Esophagus squamous epithelium (tissue), 5 donors: Measurements from ENCODE around the gene AZIN2. TPM values are rescaled to one million over a fixed set of nuclear protein-coding genes. Genes with fewer than 3 reads are reported as not detected.

Experiments used
- DNase-seq: peaks from one replicate; lab custom pipeline; 2025; lab: John Stamatoyannopoulos, UW
- H3K27ac ChIP-seq, 4 donors: fragments of 200-600 bp; sonication (generic); one replicate each; pipeline ENCODE4 v1.5.1; 2016 to 2019; ENCODE audit warnings: mild to moderate bottlenecking in 1 of 4
- H3K27me3 ChIP-seq, 4 donors: fragments of 200-600 bp; sonication (generic); 1 replicate in 3 of 4; 2 replicates in 1 of 4; pipeline versions ENCODE4 v1.5.1 to v1.6.0; 2017 to 2021; ENCODE audit warnings: antibody characterized with exemption in 1 of 4
- H3K36me3 ChIP-seq, 3 donors: fragments of 200-600 bp; sonication (generic); one replicate each; pipeline ENCODE4 v1.5.1; 2016 to 2019
- H3K4me1 ChIP-seq, 3 donors: fragments of 200-600 bp; sonication (generic); one replicate each; pipeline ENCODE4 v1.5.1; 2017 to 2019
- H3K4me3 ChIP-seq, 4 donors: fragments of 200-600 bp; sonication (generic); 1 replicate in 3 of 4; 2 replicates in 1 of 4; pipeline ENCODE4 v1.5.1; 2016 to 2019; ENCODE audit warnings: mild to moderate bottlenecking in 2 of 4, moderate library complexity in 1 of 4
- H3K9me3 ChIP-seq, 3 donors: fragments of 200-600 bp; sonication (generic); one replicate each; pipeline ENCODE4 v1.5.1; 2016 to 2019
- POLR2A ChIP-seq, 4 donors: fragments of 450-650 bp; IDR thresholded peaks; one replicate each; pipeline ENCODE4 v1.6.1; 2017; ENCODE audit warnings: antibody characterized with exemption in 4 of 4, mild to moderate bottlenecking in 4 of 4, moderate library complexity in 3 of 4
- WGBS, 2 donors: methylation state at CpG; one replicate each; pipeline ENCODE4 v1.1.5; 2018; 5-methylcytosine and 5-hydroxymethylcytosine counted together
- intact Hi-C: fragments of 100-400 bp; cut with DNase I; formaldehyde crosslinking; loops from one replicate; pipeline ENCODE4 v1.15.0; 2022
- total RNA-seq, 4 donors: library from RNA; depleted of rRNA; stranded (reverse); fragments of >200 nt; gene quantifications; one replicate each; pipeline ENCODE4 v1.1.0, GENCODE V29; 2016
- TF ChIP-seq, protein P1 (sequence below), 6 experiments: fragments of 450-650 bp in 4 of 6; fragments of 200-600 bp in 2 of 6; sonication (generic) in 2 of 6; IDR thresholded peaks; one replicate each; pipeline ENCODE4 v1.5.1; 2016 to 2019; ENCODE audit warnings: antibody characterized with exemption in 6 of 6, mild to moderate bottlenecking in 4 of 6, moderate library complexity in 4 of 6
- donor health status: DM: yes; HTN: yes; CAD: no.

AZIN2 gene
- total RNA-seq, 4 donors from 2014 or later = 0.27 to 1.5 (median 0.61) TPM

GRCh38 chr1:33078030-33078591 is 2.8 kb upstream of the AZIN2 start:
- no peak for DNase-seq
- Histone ChIP-seq H3K9me3 (no peaks in the 10 kb centered on the region), H3K36me3 (no peaks in the 10 kb centered on the region), H3K27ac (no peak overlapping the region), H3K27me3 (peaks cover 0 to 3% (median 0%) of the 10 kb centered on the region in 4 donors), H3K4me3 (no peak overlapping the region), H3K4me1 (peaks cover 12 to 27% (median 17%) of the 10 kb centered on the region in 3 donors)
- WGBS, 2 donors = 25 to 50% methylated on average over 1 of the region's 1 CpG
- intact Hi-C loops = no loop called here
- TF ChIP-seq, protein P1, sequence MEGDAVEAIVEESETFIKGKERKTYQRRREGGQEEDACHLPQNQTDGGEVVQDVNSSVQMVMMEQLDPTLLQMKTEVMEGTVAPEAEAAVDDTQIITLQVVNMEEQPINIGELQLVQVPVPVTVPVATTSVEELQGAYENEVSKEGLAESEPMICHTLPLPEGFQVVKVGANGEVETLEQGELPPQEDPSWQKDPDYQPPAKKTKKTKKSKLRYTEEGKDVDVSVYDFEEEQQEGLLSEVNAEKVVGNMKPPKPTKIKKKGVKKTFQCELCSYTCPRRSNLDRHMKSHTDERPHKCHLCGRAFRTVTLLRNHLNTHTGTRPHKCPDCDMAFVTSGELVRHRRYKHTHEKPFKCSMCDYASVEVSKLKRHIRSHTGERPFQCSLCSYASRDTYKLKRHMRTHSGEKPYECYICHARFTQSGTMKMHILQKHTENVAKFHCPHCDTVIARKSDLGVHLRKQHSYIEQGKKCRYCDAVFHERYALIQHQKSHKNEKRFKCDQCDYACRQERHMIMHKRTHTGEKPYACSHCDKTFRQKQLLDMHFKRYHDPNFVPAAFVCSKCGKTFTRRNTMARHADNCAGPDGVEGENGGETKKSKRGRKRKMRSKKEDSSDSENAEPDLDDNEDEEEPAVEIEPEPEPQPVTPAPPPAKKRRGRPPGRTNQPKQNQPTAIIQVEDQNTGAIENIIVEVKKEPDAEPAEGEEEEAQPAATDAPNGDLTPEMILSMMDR (IDR thresholded peaks at IDR 0.05) = no peak
- TF ChIP-seq POLR2A (IDR thresholded peaks at IDR 0.05) = no peak

DNA sequence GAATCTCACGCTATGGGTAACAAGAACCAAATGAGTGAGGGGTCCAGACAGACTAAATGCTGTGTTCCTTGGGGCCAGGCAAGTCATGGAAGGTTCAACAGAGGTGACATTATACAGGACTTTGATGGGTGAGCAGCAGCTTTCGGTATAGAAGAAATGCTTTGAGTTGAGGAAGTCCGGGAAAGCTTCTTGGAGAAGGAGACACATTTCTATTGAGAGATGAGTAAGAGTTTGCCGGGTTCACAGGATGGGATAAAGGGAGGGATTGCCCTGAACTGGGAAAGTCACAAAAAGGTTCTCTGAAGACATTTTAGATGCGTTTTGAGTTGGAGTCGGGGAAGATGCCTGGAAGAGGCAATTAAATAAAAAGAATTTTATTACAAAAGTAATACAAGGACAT is 580 bp upstream of the AZIN2 start:
- WGBS, 2 donors = 59 to 67% methylated on average over 6 of the region's 6 CpGs
- TF ChIP-seq, protein P1 (IDR thresholded peaks at IDR 0.05) = no peak
- TF ChIP-seq POLR2A (IDR thresholded peaks at IDR 0.05) = no peak
- Histone ChIP-seq H3K9me3 (no peaks in the 10 kb centered on the region), H3K4me1 (peaks cover 12 to 27% (median 17%) of the 10 kb centered on the region in 3 donors), H3K27me3 (peaks cover 0 to 3% (median 0%) of the 10 kb centered on the region in 4 donors), H3K4me3 (peak overlapping the region; percentile 60 to 82 (median 78)), H3K27ac (peak overlapping the region in 2 of 4 donors; percentile 60 to 64), H3K36me3 (no peaks in the 10 kb centered on the region)
- intact Hi-C loops = loop anchor here (10.0 kb wide), 1 partner anchor 156 kb away; no protein-coding TSS in a partner anchor
- DNase-seq = no peak

GRCh38 chr1:33081554-33082305 is 777 bp downstream of the AZIN2 start:
- no peak for DNase-seq
- no peaks in the 10 kb centered on the region for H3K9me3 ChIP-seq
- intact Hi-C loops = loop anchor here (10.0 kb wide), 1 partner anchor 157 kb away; no protein-coding TSS in a partner anchor
- H3K36me3 ChIP-seq = no peaks in the 10 kb centered on the region
- TF ChIP-seq, protein P1 (IDR thresholded peaks at IDR 0.05) = no peak
- TF ChIP-seq POLR2A (IDR thresholded peaks at IDR 0.05) = no peak
- peaks cover 0 to 3% (median 0%) of the 10 kb centered on the region in 4 donors for H3K27me3 ChIP-seq
- peak overlapping the region in 2 of 4 donors; percentile 60 to 64 for H3K27ac ChIP-seq
- peak overlapping the region; percentile 60 to 82 (median 78) for H3K4me3 ChIP-seq
- WGBS, 2 donors = 4 to 6% methylated on average over 3 to 23 of the region's 35 CpGs
- H3K4me1 ChIP-seq = peaks cover 12 to 27% (median 17%) of the 10 kb centered on the region in 3 donors

- WGBS, 2 donors = 78 to 81% methylated on average over 6 of the region's 6 CpGs
- Histone ChIP-seq H3K4me1 (peaks cover 12 to 27% (median 17%) of the 10 kb centered on the region in 3 donors), H3K27me3 (peaks cover 0 to 3% (median 0%) of the 10 kb centered on the region in 4 donors), H3K36me3 (no peaks in the 10 kb centered on the region), H3K4me3 (no peak overlapping the region), H3K9me3 (no peaks in the 10 kb centered on the region), H3K27ac (no peak overlapping the region)
- DNase-seq = no peak
- no peak for TF ChIP-seq POLR2A (IDR thresholded peaks at IDR 0.05)
- TF ChIP-seq, protein P1 (IDR thresholded peaks at IDR 0.05) = no peak
- intact Hi-C loops = loop anchor here (10.0 kb wide), 1 partner anchor 158 kb away; no protein-coding TSS in a partner anchor
Measured at GRCh38 chr1:33082575-33083108, 1.7 kb downstream of the AZIN2 start.
